Measurements from ENCODE around the gene RFC2.

Gene RFC2

DNA sequence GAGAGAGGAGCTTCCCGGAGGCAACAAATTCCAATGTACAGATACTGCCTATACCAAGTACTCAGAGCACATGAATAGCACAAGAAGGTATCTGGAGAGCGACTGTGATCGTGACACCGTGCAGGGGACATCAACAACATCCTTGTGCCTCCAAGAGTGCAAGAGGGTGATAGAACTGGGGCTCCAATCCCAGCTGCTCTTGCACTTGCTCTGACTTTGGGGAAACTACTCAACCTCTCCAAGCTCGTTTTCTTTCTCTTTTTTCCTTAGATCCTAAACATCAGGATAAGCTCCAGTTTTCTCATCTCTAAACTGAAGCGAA is 12.1 kb downstream of the RFC2 start:
- Histone ChIP-seq H3K27ac (ENCODE audit: low read depth, low read length) (no peak overlapping the region), H3K4me1 (ENCODE audit: control insufficient read depth, insufficient read depth, low read length) (no peaks in the 10 kb centered on the region), H3K4me3 (ENCODE audit: low read depth, low read length) (no peak overlapping the region), H3K9me3 (ENCODE audit: control insufficient read depth, insufficient read depth, low read length) (no peaks in the 10 kb centered on the region), H3K27me3 (ENCODE audit: control insufficient read depth, insufficient read depth, low read length) (no peaks in the 10 kb centered on the region), H3K9ac (ENCODE audit: low read depth, low read length) (no peak overlapping the region), H3K36me3 (ENCODE audit: control insufficient read depth, insufficient read depth, low read length) (peaks cover 87% of the 10 kb centered on the region)

DNA sequence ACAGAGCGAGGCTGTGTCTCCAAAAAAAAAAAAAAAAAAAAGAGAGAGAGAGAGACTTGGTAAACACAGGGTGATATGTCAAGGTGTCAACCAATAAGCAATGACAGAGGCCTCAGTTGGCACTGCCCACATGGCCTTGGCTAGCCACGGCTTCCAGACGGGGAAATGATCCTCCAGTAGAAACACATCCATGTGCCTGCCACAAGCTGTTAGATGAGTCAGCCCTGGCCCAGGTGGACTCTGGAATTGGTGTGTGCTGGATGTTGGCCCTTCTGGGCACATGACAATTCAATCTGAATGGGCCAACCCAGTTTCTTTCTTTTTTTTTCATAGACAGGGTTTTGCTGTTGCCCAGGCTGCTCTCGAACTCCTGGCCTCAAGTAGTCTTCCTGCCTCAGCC is 13.7 kb downstream of the RFC2 start:
- peaks cover 92% of the 10 kb centered on the region for H3K36me3 ChIP-seq (ENCODE audit: control insufficient read depth, insufficient read depth, low read length)
- no peaks in the 10 kb centered on the region for H3K27me3 ChIP-seq (ENCODE audit: control insufficient read depth, insufficient read depth, low read length)
- no peaks in the 10 kb centered on the region for H3K9me3 ChIP-seq (ENCODE audit: control insufficient read depth, insufficient read depth, low read length)
- H3K4me1 ChIP-seq (ENCODE audit: control insufficient read depth, insufficient read depth, low read length), result no peaks in the 10 kb centered on the region
- no peak overlapping the region for H3K4me3 ChIP-seq (ENCODE audit: low read depth, low read length)
- H3K9ac ChIP-seq (ENCODE audit: low read depth, low read length), result no peak overlapping the region
- no peak overlapping the region for H3K27ac ChIP-seq (ENCODE audit: low read depth, low read length)

DNA sequence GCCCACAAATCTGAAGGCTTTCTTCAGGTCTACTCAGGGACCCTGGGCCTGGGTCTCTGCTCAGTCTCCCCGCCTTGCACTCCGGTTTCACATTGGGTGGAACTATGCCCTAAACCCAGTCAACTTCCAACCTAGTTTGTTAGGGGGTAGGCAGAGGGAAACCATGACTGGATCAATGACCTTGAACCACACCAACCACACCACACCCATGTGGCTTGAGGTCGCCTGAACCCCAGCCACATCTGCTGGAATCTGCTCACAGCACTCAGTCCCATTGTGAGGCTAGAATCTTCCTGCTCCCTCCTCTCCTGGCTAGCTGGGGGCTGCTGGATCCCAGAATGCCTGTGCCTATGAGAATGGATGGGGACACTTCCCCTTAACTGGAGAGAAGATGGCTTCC is 17.9 kb downstream of the RFC2 start:
- H3K9ac ChIP-seq (ENCODE audit: low read depth, low read length), result no peak overlapping the region

DNA sequence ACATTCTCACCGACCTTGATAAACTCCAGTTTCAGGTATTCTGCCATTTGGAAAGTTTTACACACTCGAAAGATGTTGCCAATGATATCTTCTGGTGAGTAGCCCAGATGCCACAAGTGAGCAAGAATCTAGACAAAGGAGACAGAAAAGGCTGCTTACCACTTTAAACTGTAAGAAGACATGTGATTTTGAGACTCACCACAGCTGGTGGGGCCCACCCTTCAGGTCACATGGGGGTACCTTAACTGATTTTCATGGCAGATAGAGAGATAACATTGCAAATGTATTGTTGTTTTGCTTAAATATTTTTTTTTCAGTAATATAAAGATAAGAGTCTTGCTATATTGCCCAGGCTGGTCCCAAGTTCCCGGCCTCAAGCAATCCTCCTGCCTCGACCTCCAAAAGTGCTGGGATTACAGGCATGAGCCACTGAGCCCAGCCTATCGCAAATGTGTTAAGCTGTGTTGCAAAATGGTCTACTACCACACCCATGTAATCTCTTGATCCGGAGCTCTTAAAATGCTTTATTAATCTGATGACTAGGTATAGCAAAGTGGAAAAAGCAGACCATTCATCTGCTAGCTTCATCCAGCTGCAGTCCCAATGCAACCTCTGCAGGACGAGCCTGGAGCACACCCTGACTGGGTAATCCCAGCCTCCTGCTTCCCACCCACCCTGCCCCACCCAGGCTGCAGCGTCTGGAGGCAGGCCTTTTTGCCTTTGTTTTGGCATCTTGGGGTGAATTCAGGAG is 18.5 kb downstream of the RFC2 start:
- no peak overlapping the region for H3K4me3 ChIP-seq (ENCODE audit: low read depth, low read length)
- H3K36me3 ChIP-seq (ENCODE audit: control insufficient read depth, insufficient read depth, low read length), result peaks cover 97% of the 10 kb centered on the region
- H3K27ac ChIP-seq (ENCODE audit: low read depth, low read length), result no peak overlapping the region
- no peaks in the 10 kb centered on the region for H3K9me3 ChIP-seq (ENCODE audit: control insufficient read depth, insufficient read depth, low read length)
- H3K27me3 ChIP-seq (ENCODE audit: control insufficient read depth, insufficient read depth, low read length), result no peaks in the 10 kb centered on the region
- no peaks in the 10 kb centered on the region for H3K4me1 ChIP-seq (ENCODE audit: control insufficient read depth, insufficient read depth, low read length)
- no peak overlapping the region for H3K9ac ChIP-seq (ENCODE audit: low read depth, low read length)

More for the DNA sequence above, 17.9 kb downstream of the RFC2 start:
- H3K27me3 ChIP-seq (ENCODE audit: control insufficient read depth, insufficient read depth, low read length), result no peaks in the 10 kb centered on the region
- H3K9me3 ChIP-seq (ENCODE audit: control insufficient read depth, insufficient read depth, low read length), result no peaks in the 10 kb centered on the region
- H3K36me3 ChIP-seq (ENCODE audit: control insufficient read depth, insufficient read depth, low read length), result peaks cover 97% of the 10 kb centered on the region
- H3K27ac ChIP-seq (ENCODE audit: low read depth, low read length), result no peak overlapping the region
- H3K4me3 ChIP-seq (ENCODE audit: low read depth, low read length), result no peak overlapping the region
- no peaks in the 10 kb centered on the region for H3K4me1 ChIP-seq (ENCODE audit: control insufficient read depth, insufficient read depth, low read length)

DNA sequence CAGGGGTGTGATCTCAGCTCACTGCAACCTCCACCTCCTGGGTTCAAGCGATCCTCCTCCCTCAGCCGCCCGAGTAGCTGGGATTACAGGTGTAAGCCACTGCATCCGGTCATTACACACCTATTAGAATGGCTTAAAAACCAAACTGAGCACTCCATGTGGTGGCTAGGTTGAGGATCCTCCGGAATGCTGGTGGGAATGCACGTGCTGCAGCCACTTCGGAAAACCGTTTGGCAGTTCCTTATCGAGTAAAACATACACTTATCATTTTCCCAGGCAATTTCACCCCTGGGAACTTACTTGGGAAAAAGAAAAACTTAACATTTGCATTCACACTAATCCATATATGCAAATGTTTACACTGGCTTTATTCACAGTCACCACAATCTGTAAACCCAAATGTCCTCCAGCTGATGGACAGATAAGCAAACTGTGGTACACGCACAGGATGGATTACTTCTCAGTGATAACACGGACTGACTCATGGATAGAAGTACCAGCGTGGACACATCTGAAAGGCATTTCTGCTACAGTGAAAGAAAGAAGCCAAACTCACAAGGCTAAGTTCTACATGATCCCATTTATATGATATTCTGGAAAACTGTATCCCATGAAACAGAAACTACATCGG is 20.4 kb downstream of the RFC2 start:
- Histone ChIP-seq H3K9ac (ENCODE audit: low read depth, low read length) (no peak overlapping the region), H3K36me3 (ENCODE audit: control insufficient read depth, insufficient read depth, low read length) (peaks cover 92% of the 10 kb centered on the region), H3K27ac (ENCODE audit: low read depth, low read length) (no peak overlapping the region), H3K27me3 (ENCODE audit: control insufficient read depth, insufficient read depth, low read length) (no peaks in the 10 kb centered on the region), H3K4me3 (ENCODE audit: low read depth, low read length) (no peak overlapping the region), H3K4me1 (ENCODE audit: control insufficient read depth, insufficient read depth, low read length) (no peaks in the 10 kb centered on the region), H3K9me3 (ENCODE audit: control insufficient read depth, insufficient read depth, low read length) (no peaks in the 10 kb centered on the region)

DNA sequence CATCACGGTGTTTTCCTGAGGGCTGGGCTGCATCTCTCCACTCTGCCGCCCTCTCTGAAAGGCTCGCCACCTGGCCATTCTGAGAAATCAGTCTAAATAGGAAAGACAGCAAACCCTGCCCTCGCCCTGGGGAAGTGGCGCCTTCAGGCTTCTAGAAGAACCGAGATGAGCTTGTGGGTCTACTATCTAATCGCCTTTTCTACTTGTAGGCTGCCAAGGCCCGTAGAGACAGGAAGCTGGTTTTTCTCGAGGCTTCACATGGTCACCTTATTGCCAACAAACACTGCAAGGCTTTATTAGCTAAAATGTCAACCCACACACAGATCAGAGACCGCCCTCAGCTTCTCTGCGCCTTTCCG is 23.0 kb downstream of the RFC2 start:
- no peak overlapping the region for H3K4me3 ChIP-seq (ENCODE audit: low read depth, low read length)
- no peak overlapping the region for H3K27ac ChIP-seq (ENCODE audit: low read depth, low read length)
- no peak overlapping the region for H3K9ac ChIP-seq (ENCODE audit: low read depth, low read length)
- no peaks in the 10 kb centered on the region for H3K27me3 ChIP-seq (ENCODE audit: control insufficient read depth, insufficient read depth, low read length)
- peaks cover 78% of the 10 kb centered on the region for H3K36me3 ChIP-seq (ENCODE audit: control insufficient read depth, insufficient read depth, low read length)
- no peaks in the 10 kb centered on the region for H3K4me1 ChIP-seq (ENCODE audit: control insufficient read depth, insufficient read depth, low read length)
- no peaks in the 10 kb centered on the region for H3K9me3 ChIP-seq (ENCODE audit: control insufficient read depth, insufficient read depth, low read length)

DNA sequence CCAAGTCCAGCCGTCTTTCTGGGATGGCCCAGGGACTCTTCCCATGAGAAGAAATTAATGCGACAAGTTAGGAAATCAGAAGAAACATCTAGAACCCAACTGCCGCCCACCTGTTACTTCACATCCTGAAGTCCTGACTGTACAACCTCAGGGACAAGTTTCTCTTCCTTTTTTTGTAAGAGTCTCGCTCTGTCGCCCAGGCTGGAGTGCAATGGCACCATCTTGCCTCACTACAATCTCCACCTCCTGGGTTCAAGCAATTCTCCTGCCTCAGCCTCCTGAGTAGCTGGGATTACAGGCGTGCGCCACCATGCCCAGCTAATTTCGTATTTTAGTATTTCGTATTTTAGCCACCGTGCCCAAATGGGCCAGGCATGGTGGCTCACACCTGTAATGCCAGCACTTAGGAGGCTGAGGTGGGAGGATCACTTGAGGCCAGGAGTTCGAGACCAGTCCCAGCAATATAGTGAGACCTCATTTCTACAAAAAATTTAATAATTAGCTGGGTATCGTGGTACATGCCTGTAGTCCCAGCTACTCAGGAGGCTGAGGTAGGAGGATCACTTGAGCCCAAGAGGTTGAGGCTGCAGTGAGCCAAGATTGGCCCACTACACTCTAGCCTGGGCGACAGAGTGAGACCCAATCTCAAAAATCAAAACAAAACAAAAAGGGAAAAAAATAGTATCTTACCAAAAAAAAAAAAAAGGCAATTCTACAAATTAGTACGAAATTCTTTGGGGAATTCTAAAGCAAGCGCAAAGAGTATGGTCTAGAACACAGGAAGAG is 23.6 kb downstream of the RFC2 start:
- Histone ChIP-seq H3K9me3 (ENCODE audit: control insufficient read depth, insufficient read depth, low read length) (no peaks in the 10 kb centered on the region), H3K27me3 (ENCODE audit: control insufficient read depth, insufficient read depth, low read length) (no peaks in the 10 kb centered on the region), H3K9ac (ENCODE audit: low read depth, low read length) (no peak overlapping the region), H3K4me1 (ENCODE audit: control insufficient read depth, insufficient read depth, low read length) (no peaks in the 10 kb centered on the region), H3K4me3 (ENCODE audit: low read depth, low read length) (no peak overlapping the region), H3K36me3 (ENCODE audit: control insufficient read depth, insufficient read depth, low read length) (peaks cover 73% of the 10 kb centered on the region), H3K27ac (ENCODE audit: low read depth, low read length) (no peak overlapping the region)

DNA sequence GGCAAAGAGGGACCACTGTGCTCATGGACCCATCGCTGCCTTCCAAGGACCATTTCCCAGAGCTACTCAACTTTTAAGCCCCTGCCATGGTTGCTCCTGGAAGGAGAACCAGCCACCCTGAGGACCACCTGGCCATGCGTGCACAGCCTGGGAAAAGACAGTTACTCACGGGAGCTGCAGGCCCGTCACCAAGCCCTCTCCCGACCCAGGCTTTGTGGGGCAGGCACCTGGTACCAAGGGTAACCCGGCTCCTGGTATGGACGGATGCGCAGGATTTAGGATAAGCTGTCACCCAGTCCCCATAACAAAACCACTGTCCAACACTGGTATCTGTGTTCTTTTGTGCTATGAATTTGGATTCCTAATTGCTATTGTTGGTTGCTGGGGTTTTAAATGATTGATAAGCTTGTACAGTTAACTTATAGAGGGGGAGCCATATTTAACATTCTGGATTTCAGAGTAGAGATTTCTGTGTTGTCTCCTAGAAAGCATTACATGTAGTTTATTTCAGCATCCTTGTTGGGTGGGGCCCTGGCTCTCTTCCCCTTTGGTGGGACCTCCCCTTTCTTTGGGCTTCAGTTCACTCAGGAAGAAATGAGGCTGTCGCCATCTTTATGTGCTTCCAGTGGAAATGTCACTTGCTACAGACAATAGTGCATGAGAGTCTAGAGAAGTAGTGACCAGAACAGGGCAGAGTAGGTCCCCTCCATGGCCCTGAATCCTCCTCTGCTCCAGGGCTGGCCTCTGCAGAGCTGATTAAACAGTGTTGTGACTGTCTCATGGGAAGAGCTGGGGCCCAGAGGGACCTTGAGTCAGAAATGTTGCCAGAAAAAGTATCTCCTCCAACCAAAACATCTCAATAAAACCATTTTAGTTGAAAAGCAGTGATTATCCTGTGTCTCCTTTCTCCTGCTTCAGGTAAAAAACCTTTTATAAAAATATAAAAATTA is 25.0 kb downstream of the RFC2 start:
- Histone ChIP-seq H3K36me3 (ENCODE audit: control insufficient read depth, insufficient read depth, low read length) (peaks cover 59% of the 10 kb centered on the region), H3K4me3 (ENCODE audit: low read depth, low read length) (no peak overlapping the region)

DNA sequence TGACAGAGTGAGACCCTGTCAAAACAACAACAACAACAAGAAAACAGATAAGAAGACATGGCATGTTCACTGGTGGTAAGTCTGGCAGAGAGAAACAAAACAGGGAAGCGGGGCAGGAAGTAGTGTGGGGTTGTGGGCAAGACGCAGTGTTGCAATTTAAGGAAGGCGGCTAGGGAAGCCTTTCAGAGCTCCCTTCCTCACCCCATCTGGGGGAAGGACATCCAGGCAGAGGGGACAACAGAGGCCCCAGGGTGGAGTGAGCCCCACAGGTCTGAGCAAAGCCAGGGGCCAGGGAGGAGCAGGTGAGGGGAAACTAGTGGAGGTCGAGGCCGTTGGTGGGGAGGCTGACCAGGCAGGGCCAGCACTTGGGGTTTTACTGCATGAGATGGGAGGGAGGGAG is 27.6 kb downstream of the RFC2 start:
- Histone ChIP-seq H3K9me3 (ENCODE audit: control insufficient read depth, insufficient read depth, low read length) (no peaks in the 10 kb centered on the region), H3K27me3 (ENCODE audit: control insufficient read depth, insufficient read depth, low read length) (no peaks in the 10 kb centered on the region), H3K4me3 (ENCODE audit: low read depth, low read length) (no peak overlapping the region), H3K4me1 (ENCODE audit: control insufficient read depth, insufficient read depth, low read length) (no peaks in the 10 kb centered on the region), H3K36me3 (ENCODE audit: control insufficient read depth, insufficient read depth, low read length) (peaks cover 35% of the 10 kb centered on the region), H3K27ac (ENCODE audit: low read depth, low read length) (no peak overlapping the region), H3K9ac (ENCODE audit: low read depth, low read length) (no peak overlapping the region)

More for the DNA sequence above, 25.0 kb downstream of the RFC2 start:
- Histone ChIP-seq H3K27ac (ENCODE audit: low read depth, low read length) (no peak overlapping the region), H3K27me3 (ENCODE audit: control insufficient read depth, insufficient read depth, low read length) (no peaks in the 10 kb centered on the region), H3K9me3 (ENCODE audit: control insufficient read depth, insufficient read depth, low read length) (no peaks in the 10 kb centered on the region), H3K4me1 (ENCODE audit: control insufficient read depth, insufficient read depth, low read length) (no peaks in the 10 kb centered on the region), H3K9ac (ENCODE audit: low read depth, low read length) (no peak overlapping the region)

DNA sequence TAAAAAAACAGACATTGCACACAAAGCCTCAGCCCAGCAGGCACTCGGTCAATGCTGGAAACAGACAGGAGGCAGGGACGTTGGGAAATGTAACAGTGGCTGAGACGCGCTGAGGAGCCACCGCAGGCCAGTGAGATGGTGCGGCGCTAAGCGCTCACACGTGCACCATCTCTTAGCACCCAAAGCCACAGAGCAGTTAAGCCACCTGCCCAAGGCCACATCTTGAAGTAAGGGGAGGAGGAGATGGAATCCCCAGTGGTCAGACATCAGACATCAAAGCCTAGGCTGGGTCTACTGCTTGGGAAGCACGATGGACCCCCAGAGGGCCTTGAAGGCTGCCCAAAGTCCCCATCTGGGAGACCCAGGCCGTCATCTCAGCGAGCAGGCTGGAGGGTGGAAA is 28.8 kb downstream of the RFC2 start:
- no peak overlapping the region for H3K27ac ChIP-seq (ENCODE audit: low read depth, low read length)
- H3K9me3 ChIP-seq (ENCODE audit: control insufficient read depth, insufficient read depth, low read length), result no peaks in the 10 kb centered on the region
- no peak overlapping the region for H3K9ac ChIP-seq (ENCODE audit: low read depth, low read length)
- no peaks in the 10 kb centered on the region for H3K4me1 ChIP-seq (ENCODE audit: control insufficient read depth, insufficient read depth, low read length)
- no peak overlapping the region for H3K4me3 ChIP-seq (ENCODE audit: low read depth, low read length)
- H3K36me3 ChIP-seq (ENCODE audit: control insufficient read depth, insufficient read depth, low read length), result peaks cover 23% of the 10 kb centered on the region
- no peaks in the 10 kb centered on the region for H3K27me3 ChIP-seq (ENCODE audit: control insufficient read depth, insufficient read depth, low read length)

Data from HUES48 (cell line).